GM06990 (cell line): ENCODE results near the gene FAM3C.

Source experiments
- DNase-seq: peaks from one replicate; pipeline ENCODE4 v3.0.0-alpha.2; 2011; ENCODE audit not compliant: insufficient read length; ENCODE audit errors: extremely low read depth
- H3K27me3 ChIP-seq: replicated peaks from 2 replicates; pipeline ENCODE4 v1.6.0; 2011; ENCODE audit warnings: low read length; ENCODE audit not compliant: control insufficient read depth, insufficient read depth
- H3K36me3 ChIP-seq: 2 replicates; pipeline ENCODE4 v1.5.1; 2011; ENCODE audit warnings: low read length; ENCODE audit not compliant: control insufficient read depth, insufficient read depth
- H3K4me3 ChIP-seq: replicated peaks from 2 replicates; pipeline ENCODE4 v1.5.1; 2011; ENCODE audit warnings: low read depth, mild to moderate bottlenecking, control low read depth, low read length
- TF ChIP-seq, protein P1 (sequence below): IDR thresholded peaks from 2 replicates; pipeline ENCODE4 v1.5.1; 2011; ENCODE audit warnings: low read length, control low read depth, mild to moderate bottlenecking, inconsistent platforms; ENCODE audit not compliant: insufficient read depth, poor library complexity, severe bottlenecking

The FAM3C gene

DNA sequence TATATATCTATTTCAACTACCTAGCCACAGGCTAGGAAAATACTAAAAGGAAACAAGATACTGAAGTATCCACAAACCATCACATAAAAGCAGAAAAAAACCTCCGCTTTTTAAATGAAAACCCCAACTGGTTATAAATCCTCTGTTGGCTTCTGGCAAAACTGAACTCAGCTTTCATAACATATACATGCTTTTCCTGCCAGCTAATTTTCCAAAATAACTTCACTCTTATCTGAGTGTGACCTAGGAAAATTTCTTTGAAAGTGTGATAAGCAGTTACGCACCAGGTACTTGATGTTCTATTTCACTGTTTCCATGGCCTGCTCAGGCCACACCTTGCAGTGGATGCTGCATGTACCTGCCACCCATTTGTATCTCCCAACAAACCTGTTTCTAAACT, 11.8 kb downstream of the FAM3C start:
- no peak overlapping the region for H3K4me3 ChIP-seq
- TF ChIP-seq, protein P1, sequence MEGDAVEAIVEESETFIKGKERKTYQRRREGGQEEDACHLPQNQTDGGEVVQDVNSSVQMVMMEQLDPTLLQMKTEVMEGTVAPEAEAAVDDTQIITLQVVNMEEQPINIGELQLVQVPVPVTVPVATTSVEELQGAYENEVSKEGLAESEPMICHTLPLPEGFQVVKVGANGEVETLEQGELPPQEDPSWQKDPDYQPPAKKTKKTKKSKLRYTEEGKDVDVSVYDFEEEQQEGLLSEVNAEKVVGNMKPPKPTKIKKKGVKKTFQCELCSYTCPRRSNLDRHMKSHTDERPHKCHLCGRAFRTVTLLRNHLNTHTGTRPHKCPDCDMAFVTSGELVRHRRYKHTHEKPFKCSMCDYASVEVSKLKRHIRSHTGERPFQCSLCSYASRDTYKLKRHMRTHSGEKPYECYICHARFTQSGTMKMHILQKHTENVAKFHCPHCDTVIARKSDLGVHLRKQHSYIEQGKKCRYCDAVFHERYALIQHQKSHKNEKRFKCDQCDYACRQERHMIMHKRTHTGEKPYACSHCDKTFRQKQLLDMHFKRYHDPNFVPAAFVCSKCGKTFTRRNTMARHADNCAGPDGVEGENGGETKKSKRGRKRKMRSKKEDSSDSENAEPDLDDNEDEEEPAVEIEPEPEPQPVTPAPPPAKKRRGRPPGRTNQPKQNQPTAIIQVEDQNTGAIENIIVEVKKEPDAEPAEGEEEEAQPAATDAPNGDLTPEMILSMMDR: no peak
- DNase-seq: no peak

DNA sequence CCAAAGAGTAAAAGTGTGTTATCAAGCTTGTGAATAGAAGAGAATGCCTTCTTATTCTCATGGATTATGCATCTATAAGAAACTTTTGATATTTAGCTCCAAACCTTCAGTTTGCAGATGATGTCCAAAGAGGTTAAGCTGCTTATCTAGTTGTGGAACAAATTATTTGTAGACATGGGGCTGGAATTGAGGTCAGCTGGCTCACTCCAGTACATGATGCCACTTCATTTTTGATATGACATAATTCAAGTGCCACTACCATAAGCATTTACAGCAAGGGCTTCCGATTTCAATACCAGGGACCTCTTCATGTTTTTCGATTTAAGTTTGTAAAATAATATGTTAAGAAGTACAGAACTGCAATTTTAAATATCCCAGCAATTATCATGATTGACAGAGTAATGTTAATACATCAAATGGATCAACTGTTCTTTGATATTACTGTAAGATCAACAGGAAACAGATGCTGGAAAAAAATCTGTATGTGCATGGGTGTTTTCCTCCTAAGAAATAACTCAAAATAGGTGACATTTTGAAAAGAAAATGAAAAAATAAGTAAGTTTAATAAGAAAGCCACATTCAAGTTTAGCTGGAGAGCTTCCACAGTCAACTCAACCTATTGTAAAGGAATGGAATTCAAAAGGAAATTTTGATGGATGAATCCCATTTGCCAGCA, 12.7 kb downstream of the FAM3C start:
- Histone ChIP-seq H3K4me3 (no peak overlapping the region), H3K36me3 (no peaks in the 10 kb centered on the region), H3K27me3 (no peaks in the 10 kb centered on the region)
- DNase-seq: no peak
- TF ChIP-seq, protein P1: no peak

More for the DNA sequence above, 11.8 kb downstream of the FAM3C start:
- Histone ChIP-seq H3K36me3 (no peaks in the 10 kb centered on the region), H3K27me3 (no peaks in the 10 kb centered on the region)

DNA sequence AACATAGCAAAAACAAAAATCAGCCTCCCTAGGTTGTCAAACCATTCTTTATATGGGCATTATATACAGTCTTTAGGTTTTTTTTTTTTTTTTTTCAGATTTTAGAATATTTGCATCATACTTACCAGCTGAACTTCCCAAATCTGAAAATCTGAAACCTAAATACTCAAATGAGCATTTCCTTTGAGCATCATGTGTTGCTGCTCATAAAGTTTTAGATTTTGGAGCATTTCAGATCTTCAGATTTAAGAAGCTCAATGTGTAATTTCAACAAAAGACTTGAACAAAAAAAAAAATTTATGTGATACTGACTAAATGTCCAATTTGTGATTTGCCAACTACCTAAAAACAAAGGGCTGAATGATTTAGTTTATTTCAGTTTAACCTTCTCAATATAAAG, 13.6 kb downstream of the FAM3C start:
- peak; percentile 50 for DNase-seq
- TF ChIP-seq, protein P1: no peak
- Histone ChIP-seq H3K4me3 (no peak overlapping the region), H3K36me3 (peaks cover 2% of the 10 kb centered on the region), H3K27me3 (no peaks in the 10 kb centered on the region)

DNA sequence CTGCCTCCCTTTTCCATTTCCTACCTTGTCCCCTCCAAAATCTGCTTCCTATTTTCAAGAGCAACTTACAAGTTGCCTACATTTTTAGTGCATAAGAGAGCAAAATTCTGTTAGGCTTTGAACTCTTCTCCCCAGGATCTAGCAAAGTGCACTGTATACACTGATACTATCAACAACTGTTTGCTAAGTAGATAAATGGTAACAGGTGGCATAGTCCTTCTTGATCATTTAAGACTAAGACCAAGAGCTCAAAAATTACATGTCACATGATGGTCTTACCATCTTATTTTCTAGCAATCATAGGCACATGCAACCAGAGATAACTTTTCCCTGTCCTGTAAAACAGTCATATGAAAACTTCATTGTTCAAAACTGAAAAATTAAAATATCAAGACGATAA, 16.2 kb downstream of the FAM3C start:
- H3K36me3 ChIP-seq: peaks cover 2% of the 10 kb centered on the region
- DNase-seq: no peak

DNA sequence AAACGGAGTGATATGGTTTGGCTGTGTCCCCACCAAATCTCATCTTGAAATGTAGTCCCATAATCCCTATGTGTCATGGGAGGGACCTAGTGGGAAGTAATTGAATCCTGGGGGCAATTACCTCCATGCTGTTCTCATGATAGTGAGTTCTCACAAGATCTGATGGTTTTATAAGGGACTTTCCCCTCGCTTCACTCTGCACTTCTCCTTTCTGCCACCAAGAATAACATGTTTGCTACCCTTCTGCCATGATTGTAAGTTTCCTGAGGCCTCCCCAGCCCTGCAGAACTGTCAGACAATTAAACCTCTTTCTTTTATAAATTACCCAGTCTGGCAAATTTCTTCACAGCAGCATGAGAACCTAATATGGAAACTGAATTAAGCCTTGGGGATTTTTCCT, 19.1 kb downstream of the FAM3C start:
- DNase-seq: no peak
- Histone ChIP-seq H3K36me3 (peaks cover 2% of the 10 kb centered on the region), H3K27me3 (no peaks in the 10 kb centered on the region), H3K4me3 (no peak overlapping the region)
- TF ChIP-seq, protein P1: no peak

More for the DNA sequence above, 16.2 kb downstream of the FAM3C start:
- TF ChIP-seq, protein P1: no peak
- Histone ChIP-seq H3K4me3 (no peak overlapping the region), H3K27me3 (no peaks in the 10 kb centered on the region)

DNA sequence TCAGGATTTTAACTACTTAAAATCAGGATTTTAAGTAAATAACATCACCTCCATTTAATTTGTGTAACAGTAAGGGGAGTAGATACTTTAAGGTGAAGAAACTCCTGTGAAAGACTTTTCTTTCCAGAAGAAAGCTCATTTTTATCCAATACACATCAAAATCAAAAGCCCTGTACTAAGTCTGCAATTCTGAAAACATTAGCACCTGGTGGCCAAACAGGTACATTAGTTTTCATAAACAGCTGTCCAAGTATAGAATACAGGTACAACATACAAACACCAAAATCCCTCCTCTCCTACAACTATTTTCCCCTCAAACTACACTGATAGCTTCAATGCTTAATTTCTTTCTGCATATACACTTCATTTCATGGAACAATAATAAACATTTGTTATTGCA, 22.9 kb downstream of the FAM3C start:
- Histone ChIP-seq H3K27me3 (no peaks in the 10 kb centered on the region), H3K4me3 (no peak overlapping the region), H3K36me3 (peaks cover under 1% of the 10 kb centered on the region)
- no peak for DNase-seq
- TF ChIP-seq, protein P1: peak; percentile 8
